Fibroblast of lung (primary cell): ENCODE data around the gene SORCS2.

Source experiments
- EZH2 ChIP-seq: IDR thresholded peaks from 2 replicates; pipeline ENCODE4 v1.5.1; 2012; ENCODE audit warnings: low read length, control low read depth, mild to moderate bottlenecking; ENCODE audit errors: missing control alignments
- TF ChIP-seq, protein P1 (sequence below), 2 donors: IDR thresholded peaks in 1 of 2; conservative IDR thresholded peaks in 1 of 2; 1 replicate in 1 of 2; 2 replicates in 1 of 2; pipeline ENCODE4 v1.5.1; 2011 to 2012; ENCODE audit warnings: low read length in 2 of 2, control low read depth in 1 of 2, inconsistent platforms in 1 of 2, low read depth in 1 of 2, mild to moderate bottlenecking in 1 of 2

DNA sequence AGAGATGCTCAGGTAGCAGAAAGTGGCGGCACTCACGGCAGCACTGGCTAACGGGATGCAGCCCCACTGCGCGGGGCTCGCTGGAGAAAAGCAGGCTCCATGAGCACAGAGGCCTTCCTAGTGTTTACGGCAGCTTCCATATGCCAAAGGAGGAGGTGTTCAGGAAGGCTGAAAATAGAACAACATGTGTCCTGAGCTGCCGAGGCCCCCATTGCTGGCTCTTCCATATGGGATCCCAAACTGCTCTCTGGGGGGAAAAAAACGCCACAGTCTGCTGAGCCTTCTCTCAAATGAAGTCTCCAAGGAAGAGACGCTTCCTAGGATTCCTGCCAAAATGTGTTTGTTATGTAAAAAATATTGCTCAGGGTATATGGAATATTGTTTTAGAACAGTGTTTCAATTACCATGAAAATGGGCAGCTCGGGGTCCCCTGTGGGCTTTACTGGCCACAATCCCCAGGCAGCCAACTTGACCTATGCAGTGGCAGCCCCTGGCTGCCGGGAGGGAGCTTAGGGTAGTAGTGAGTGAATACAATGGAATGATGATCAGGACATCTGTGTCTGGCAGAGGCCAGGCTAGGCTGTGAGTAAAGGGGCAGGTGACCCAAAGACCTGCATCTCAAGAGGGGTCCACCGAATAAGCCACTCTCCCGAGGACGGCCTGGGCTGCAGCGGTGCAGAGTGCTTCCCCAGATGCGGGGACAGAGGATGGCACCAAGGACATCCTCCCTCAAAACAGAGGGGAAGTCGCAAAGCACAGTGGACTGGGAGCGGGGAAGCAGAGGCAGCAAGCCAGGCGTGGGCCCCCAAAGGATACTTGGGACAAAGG lies 577.3 kb downstream of the SORCS2 start:
- TF ChIP-seq, protein P1, sequence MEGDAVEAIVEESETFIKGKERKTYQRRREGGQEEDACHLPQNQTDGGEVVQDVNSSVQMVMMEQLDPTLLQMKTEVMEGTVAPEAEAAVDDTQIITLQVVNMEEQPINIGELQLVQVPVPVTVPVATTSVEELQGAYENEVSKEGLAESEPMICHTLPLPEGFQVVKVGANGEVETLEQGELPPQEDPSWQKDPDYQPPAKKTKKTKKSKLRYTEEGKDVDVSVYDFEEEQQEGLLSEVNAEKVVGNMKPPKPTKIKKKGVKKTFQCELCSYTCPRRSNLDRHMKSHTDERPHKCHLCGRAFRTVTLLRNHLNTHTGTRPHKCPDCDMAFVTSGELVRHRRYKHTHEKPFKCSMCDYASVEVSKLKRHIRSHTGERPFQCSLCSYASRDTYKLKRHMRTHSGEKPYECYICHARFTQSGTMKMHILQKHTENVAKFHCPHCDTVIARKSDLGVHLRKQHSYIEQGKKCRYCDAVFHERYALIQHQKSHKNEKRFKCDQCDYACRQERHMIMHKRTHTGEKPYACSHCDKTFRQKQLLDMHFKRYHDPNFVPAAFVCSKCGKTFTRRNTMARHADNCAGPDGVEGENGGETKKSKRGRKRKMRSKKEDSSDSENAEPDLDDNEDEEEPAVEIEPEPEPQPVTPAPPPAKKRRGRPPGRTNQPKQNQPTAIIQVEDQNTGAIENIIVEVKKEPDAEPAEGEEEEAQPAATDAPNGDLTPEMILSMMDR (conservative IDR thresholded peaks at IDR 0.05 in 1 of 2, IDR thresholded peaks at IDR 0.05 in 1 of 2; ENCODE audit: low read depth in 1 of 2, low read length in 2 of 2), result no peak
- TF ChIP-seq EZH2, result no peak
